Nephron progenitor cell (in vitro differentiated cells): ENCODE data around the gene PPP1R14B.

Source experiments
- DNase-seq: peaks from one replicate; pipeline ENCODE4 v3.0.0; 2021
- H3K27ac Mint-ChIP-seq: 2 replicates; pipeline ENCODE4 v1.8.0; 2021; ENCODE audit warnings: mild to moderate bottlenecking, moderate library complexity, mixed read lengths
- H3K27me3 Mint-ChIP-seq: 2 replicates; pipeline ENCODE4 v1.8.0; 2021; ENCODE audit warnings: mild to moderate bottlenecking, low read depth, mixed read lengths; ENCODE audit not compliant: poor library complexity
- H3K36me3 Mint-ChIP-seq: 2 replicates; pipeline ENCODE4 v1.8.0; 2021; ENCODE audit warnings: low read depth, mixed read lengths
- H3K4me1 Mint-ChIP-seq: 2 replicates; pipeline ENCODE4 v1.8.0; 2021; ENCODE audit warnings: mixed read lengths
- H3K4me3 Mint-ChIP-seq: 2 replicates; pipeline ENCODE4 v1.8.0; 2021; ENCODE audit warnings: mild to moderate bottlenecking, moderate library complexity, mixed read lengths
- H3K9me3 Mint-ChIP-seq: 2 replicates; pipeline ENCODE4 v1.8.0; 2021; ENCODE audit warnings: mild to moderate bottlenecking, moderate library complexity, mixed read lengths
- CTCF ChIP-seq: fragments of 200-600 bp; sonication (generic); IDR thresholded peaks from 2 replicates; pipeline ENCODE4 v1.5.0; 2021; ENCODE audit warnings: antibody characterized with exemption

PPP1R14B gene

GRCh38 chr11:64231546-64231945 lies 15.2 kb downstream of the PPP1R14B start:
- DNase-seq: no peak
- no peak for TF ChIP-seq CTCF
- Mint-ChIP-seq H3K4me3 (peak overlapping the region; percentile 90), H3K27me3 (peaks cover 15% of the 10 kb centered on the region), H3K4me1 (peaks cover 48% of the 10 kb centered on the region), H3K36me3 (no peaks in the 10 kb centered on the region), H3K27ac (no peak overlapping the region), H3K9me3 (no peaks in the 10 kb centered on the region)

GRCh38 chr11:64230985-64231365 lies 15.8 kb downstream of the PPP1R14B start:
- DNase-seq: no peak
- Mint-ChIP-seq H3K27me3 (peaks cover 15% of the 10 kb centered on the region), H3K9me3 (no peaks in the 10 kb centered on the region), H3K27ac (peak overlapping the region; percentile 58), H3K4me3 (peak overlapping the region; percentile 90), H3K36me3 (no peaks in the 10 kb centered on the region), H3K4me1 (peaks cover 48% of the 10 kb centered on the region)
- TF ChIP-seq CTCF: no peak

GRCh38 chr11:64230171-64230984 lies 16.4 kb downstream of the PPP1R14B start, which contains the start of gene DNAJC4:
Gene DNAJC4, plus strand, starts transcription at chr11:64230548. Its CDS starts 307 bp downstream, at chr11:64230855.
- H3K27me3 Mint-ChIP-seq: peaks cover 15% of the 10 kb centered on the region
- H3K27ac Mint-ChIP-seq: peak within 1 kb of the TSS; percentile 58
- TF ChIP-seq CTCF: no peak
- H3K36me3 Mint-ChIP-seq: no peaks in the 10 kb centered on the region
- peak; percentile 92 for DNase-seq
- H3K9me3 Mint-ChIP-seq: no peaks in the 10 kb centered on the region
- peaks cover 49% of the 10 kb centered on the region for H3K4me1 Mint-ChIP-seq
- H3K4me3 Mint-ChIP-seq: peak within 1 kb of the TSS; percentile 90

GRCh38 chr11:64229744-64230170 lies 17.0 kb downstream of the PPP1R14B start:
- Mint-ChIP-seq H3K36me3 (no peaks in the 10 kb centered on the region), H3K4me3 (peak overlapping the region; percentile 90), H3K27ac (no peak overlapping the region), H3K9me3 (no peaks in the 10 kb centered on the region), H3K4me1 (peaks cover 52% of the 10 kb centered on the region), H3K27me3 (peaks cover 15% of the 10 kb centered on the region)
- TF ChIP-seq CTCF: no peak
- no peak for DNase-seq

GRCh38 chr11:64229090-64229743 lies 17.5 kb downstream of the PPP1R14B start:
- peak overlapping the region; percentile 90 for H3K4me3 Mint-ChIP-seq
- no peak overlapping the region for H3K27ac Mint-ChIP-seq
- no peak for DNase-seq
- no peaks in the 10 kb centered on the region for H3K36me3 Mint-ChIP-seq
- peaks cover 15% of the 10 kb centered on the region for H3K27me3 Mint-ChIP-seq
- H3K4me1 Mint-ChIP-seq: peaks cover 53% of the 10 kb centered on the region
- H3K9me3 Mint-ChIP-seq: no peaks in the 10 kb centered on the region
- no peak for TF ChIP-seq CTCF
